Spleen (tissue), 7 donors: ENCODE results near the gene SPOCK3.

Experiments used
- CTCF ChIP-seq, 11 experiments: fragments of 200-600 bp in 7 of 11; fragments of 450-650 bp in 4 of 11; sonication (generic) in 4 of 11; IDR thresholded peaks in 8 of 11; conservative IDR thresholded peaks in 3 of 11; 1 replicate in 7 of 11; 2 replicates in 4 of 11; pipeline versions ENCODE4 v1.4.0 to v1.8.0; 2016 to 2021; ENCODE audit warnings: antibody characterized with exemption in 11 of 11, inconsistent platforms in 4 of 11, mild to moderate bottlenecking in 1 of 11
- POLR2AphosphoS5 ChIP-seq, 3 donors: sonication (generic); formaldehyde crosslinking; IDR thresholded peaks; one replicate each; pipeline ENCODE4 v1.5.1; 2017; ENCODE audit warnings: antibody characterized with exemption in 3 of 3
- donor health status: DM: no; HTN: no; CAD: no; lungs with moderate emphysema.
- donor health status: DM: no; HTN: no; CAD: no.
- donor health status: DM: no; HTN: no; CAD: no.

- TF ChIP-seq POLR2AphosphoS5 (IDR thresholded peaks at IDR 0.05) = no peak
- no peak for TF ChIP-seq CTCF (IDR thresholded peaks at IDR 0.05 in 8 of 11, conservative IDR thresholded peaks at IDR 0.05 in 3 of 11)
Measured at GRCh38 chr4:167035390-167035789, 198.9 kb downstream of the SPOCK3 start.
